MCF 10A (cell line): ENCODE results near the gene SPOCK1. TPM values are rescaled to one million over a fixed set of nuclear protein-coding genes. Genes with fewer than 3 reads are reported as not detected.
A peak's percentile ranks its signal among the peaks of the same experiment; 100 is the strongest.

Experiments used
- BruUV-seq: library from RNA; stranded (reverse); fragments of 400-500 nt; replicated peaks from 2 replicates; lab custom pipeline; 2021; lab: Mats Ljungman, UMichigan
- CTCF ChIA-PET: fragments of 300-600 bp; sonication (Branson Sonifier 250); formaldehyde crosslinking; extraction: SDS; loops from one replicate; lab custom pipeline; 2021; ENCODE audit warnings: antibody characterized with exemption, inconsistent platforms; lab: Yijun Ruan, JAX
- POLR2A ChIA-PET: fragments of 300-600, 350-650 bp; sonication (Branson Sonifier 250); formaldehyde crosslinking; extraction: SDS; loops from one replicate; lab custom pipeline; 2020; ENCODE audit warnings: antibody characterized with exemption, inconsistent platforms; lab: Yijun Ruan, JAX
- DNase-seq: peaks from one replicate; pipeline ENCODE4 v3.0.0-alpha.2; 2018; ENCODE audit not compliant: unreplicated experiment
- H3K27ac Mint-ChIP-seq: one replicate; pipeline ENCODE4 v1.8.0; 2022; ENCODE audit warnings: mild to moderate bottlenecking, low read depth, mixed read lengths; ENCODE audit not compliant: unreplicated experiment
- H3K27me3 Mint-ChIP-seq: one replicate; pipeline ENCODE4 v1.8.0; 2022; ENCODE audit warnings: mixed read lengths; ENCODE audit not compliant: insufficient read depth, unreplicated experiment
- H3K36me3 Mint-ChIP-seq: one replicate; pipeline ENCODE4 v1.8.0; 2022; ENCODE audit warnings: mild to moderate bottlenecking, moderate library complexity, mixed read lengths; ENCODE audit not compliant: insufficient read depth, unreplicated experiment
- H3K4me1 Mint-ChIP-seq: one replicate; pipeline ENCODE4 v1.8.0; 2022; ENCODE audit warnings: mixed read lengths; ENCODE audit not compliant: insufficient read depth, unreplicated experiment
- H3K4me3 Mint-ChIP-seq: one replicate; pipeline ENCODE4 v1.8.0; 2022; ENCODE audit warnings: mild to moderate bottlenecking, moderate library complexity, mixed read lengths; ENCODE audit not compliant: unreplicated experiment
- H3K9me3 Mint-ChIP-seq: one replicate; pipeline ENCODE4 v1.8.0; 2022; ENCODE audit warnings: mixed read lengths; ENCODE audit not compliant: unreplicated experiment
- intact Hi-C: fragments of 100-400 bp; cut with micrococcal nuclease; formaldehyde crosslinking; loops from 2 replicates; pipeline ENCODE4 v1.14.1; 2022
- total RNA-seq: library from RNA; stranded (reverse); gene quantifications from 2 replicates; pipeline ENCODE4 v1.2.3, GENCODE V29; 2022
- TF ChIP-seq, protein P1 (sequence below): fragments of 200-600 bp; IDR thresholded peaks from one replicate; pipeline ENCODE4 v1.8.0; 2022; ENCODE audit warnings: antibody characterized with exemption, mild to moderate bottlenecking; ENCODE audit not compliant: unreplicated experiment

SPOCK1 gene
- total RNA-seq, 1 experiment from 2014 or later, result 34.3 TPM

DNA sequence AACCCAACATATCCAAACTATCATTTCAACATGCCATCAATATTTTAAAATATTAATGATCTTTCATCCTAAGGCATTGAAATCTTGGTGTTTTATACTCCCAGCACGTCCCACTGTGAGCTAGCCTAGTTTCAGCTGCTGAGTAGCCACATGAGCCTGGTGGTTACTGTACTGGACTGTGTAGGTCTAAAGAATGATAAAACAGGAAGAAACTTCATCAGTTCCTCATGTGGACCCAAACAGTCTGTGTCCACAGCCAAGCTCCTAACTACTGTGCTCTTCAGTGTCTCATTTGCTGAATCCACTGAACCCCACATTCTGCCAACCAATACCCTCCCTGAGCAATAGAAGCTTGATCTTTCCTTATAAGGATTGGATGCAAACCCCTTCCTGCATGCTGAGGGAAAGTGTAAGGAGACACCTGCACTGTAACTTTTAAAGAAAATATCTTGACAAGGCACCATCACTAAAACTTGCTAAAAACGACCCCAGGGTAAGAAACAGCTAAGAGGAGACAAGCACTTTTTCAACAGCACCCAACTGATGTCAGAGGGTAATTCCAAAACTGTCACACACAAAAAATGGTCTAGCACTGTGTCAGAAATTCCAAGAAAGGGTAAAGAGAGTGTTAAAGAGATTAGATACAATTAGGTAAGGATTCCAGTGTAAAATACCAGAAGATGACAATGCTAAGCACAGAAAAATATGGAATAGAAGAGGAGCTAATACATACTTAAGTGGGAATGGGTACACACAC lies 126.9 kb downstream of the SPOCK1 start:
- Mint-ChIP-seq H3K27ac (no peak overlapping the region), H3K4me1 (peaks cover 10% of the 10 kb centered on the region), H3K36me3 (no peaks in the 10 kb centered on the region), H3K9me3 (no peaks in the 10 kb centered on the region), H3K4me3 (no peak overlapping the region), H3K27me3 (no peaks in the 10 kb centered on the region)
- no peak for DNase-seq
- no TSS peak for BruUV-seq
- intact Hi-C loops, result no loop called here
- ChIA-PET CTCF (interaction anchor here (0.6 to 1.5 kb wide), 5 partner anchors 16 to 544 kb away, joined by 3 to 6 read pairs (median 3); no protein-coding TSS in a partner anchor), POLR2A (no interaction called here)
- TF ChIP-seq, protein P1, sequence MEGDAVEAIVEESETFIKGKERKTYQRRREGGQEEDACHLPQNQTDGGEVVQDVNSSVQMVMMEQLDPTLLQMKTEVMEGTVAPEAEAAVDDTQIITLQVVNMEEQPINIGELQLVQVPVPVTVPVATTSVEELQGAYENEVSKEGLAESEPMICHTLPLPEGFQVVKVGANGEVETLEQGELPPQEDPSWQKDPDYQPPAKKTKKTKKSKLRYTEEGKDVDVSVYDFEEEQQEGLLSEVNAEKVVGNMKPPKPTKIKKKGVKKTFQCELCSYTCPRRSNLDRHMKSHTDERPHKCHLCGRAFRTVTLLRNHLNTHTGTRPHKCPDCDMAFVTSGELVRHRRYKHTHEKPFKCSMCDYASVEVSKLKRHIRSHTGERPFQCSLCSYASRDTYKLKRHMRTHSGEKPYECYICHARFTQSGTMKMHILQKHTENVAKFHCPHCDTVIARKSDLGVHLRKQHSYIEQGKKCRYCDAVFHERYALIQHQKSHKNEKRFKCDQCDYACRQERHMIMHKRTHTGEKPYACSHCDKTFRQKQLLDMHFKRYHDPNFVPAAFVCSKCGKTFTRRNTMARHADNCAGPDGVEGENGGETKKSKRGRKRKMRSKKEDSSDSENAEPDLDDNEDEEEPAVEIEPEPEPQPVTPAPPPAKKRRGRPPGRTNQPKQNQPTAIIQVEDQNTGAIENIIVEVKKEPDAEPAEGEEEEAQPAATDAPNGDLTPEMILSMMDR, result no peak

DNA sequence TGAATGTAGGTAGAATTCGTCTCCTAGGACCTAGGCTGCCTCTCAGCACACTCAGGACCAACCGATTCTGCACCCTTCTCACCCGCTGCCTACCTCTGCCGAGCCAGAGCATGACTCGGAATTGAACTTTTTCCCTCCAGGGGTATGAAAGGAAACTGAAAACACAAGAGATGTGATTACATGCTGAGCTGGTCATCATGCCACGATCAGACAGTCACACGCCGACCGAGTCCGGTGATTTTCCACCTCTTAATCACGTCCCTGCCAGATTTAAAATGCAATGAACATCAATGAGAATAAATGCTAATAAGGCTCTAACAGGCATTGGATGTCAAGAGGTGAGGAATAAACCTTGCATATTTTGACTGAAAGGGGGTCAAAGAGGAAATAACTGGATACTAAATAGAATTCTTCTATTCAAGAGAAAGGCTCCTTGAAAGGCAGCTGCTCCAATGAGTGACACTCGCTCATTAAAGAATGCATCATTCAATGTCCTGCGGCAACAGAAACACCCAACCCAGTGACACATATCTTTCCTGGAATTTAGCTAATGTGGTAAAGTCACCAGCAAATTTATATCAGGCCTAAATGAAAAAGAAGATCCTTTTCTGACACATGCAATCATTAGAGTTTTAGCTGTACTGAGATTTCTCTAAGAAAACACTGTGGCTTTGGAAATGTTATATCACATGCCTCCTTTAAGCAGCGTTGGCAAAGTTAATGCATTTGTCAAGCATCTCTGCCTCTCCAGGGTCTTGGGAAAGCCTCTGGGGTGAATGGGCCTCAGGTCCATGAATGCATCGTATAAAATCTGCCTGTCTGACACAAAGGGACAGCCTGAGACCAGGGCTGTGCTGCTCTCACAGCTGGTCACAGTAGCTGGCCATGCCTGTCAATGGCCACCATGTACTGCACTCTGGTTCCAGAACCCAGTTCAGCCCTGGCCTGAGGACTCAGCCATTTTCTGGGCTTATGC lies 128.7 kb downstream of the SPOCK1 start:
- H3K9me3 Mint-ChIP-seq, result no peaks in the 10 kb centered on the region
- peak; percentile 38 for DNase-seq
- H3K4me3 Mint-ChIP-seq, result no peak overlapping the region
- H3K36me3 Mint-ChIP-seq, result no peaks in the 10 kb centered on the region
- H3K4me1 Mint-ChIP-seq, result peaks cover 10% of the 10 kb centered on the region
- POLR2A ChIA-PET, result interaction anchor here (1.1 kb wide), 1 partner anchor 45 kb away, joined by 3 read pairs; no protein-coding TSS in a partner anchor
- intact Hi-C loops, result no loop called here
- CTCF ChIA-PET, result interaction anchor here (0.6 to 1.6 kb wide), 6 partner anchors 8 to 147 kb away, joined by 3 to 10 read pairs (median 4); no protein-coding TSS in a partner anchor
- H3K27me3 Mint-ChIP-seq, result no peaks in the 10 kb centered on the region
- no peak overlapping the region for H3K27ac Mint-ChIP-seq
- TF ChIP-seq, protein P1, result no peak
- BruUV-seq, result no TSS peak

DNA sequence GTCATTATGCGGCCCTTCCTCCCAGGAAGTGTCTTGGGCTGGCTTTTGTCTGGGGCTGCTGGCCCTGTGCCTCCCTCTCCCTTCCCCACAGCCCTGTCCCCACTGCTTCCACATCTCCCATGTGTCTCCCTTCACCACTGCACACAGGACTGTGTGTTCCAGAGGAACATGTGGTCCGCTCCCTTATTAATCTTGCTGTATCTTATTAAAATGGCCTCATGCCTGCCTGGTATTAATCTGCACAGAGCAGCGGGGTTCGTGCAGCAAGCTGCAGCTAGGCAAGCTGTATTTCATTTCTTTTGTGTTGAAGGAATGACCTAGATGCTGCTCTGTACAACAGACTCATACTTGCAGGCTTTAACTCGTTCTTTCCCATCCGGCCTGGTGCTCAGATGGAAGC lies 130.5 kb downstream of the SPOCK1 start:
- ChIA-PET POLR2A (interaction anchor here (0.5 to 1.5 kb wide), 2 partner anchors 44 to 1118 kb away, joined by 3 read pairs; no protein-coding TSS in a partner anchor), CTCF (interaction anchor here (0.5 to 1.6 kb wide), 5 partner anchors 8 to 129 kb away, joined by 3 to 4 read pairs (median 4); no protein-coding TSS in a partner anchor)
- H3K27me3 Mint-ChIP-seq, result no peaks in the 10 kb centered on the region
- no peak overlapping the region for H3K27ac Mint-ChIP-seq
- H3K9me3 Mint-ChIP-seq, result no peaks in the 10 kb centered on the region
- peaks cover 10% of the 10 kb centered on the region for H3K4me1 Mint-ChIP-seq
- TF ChIP-seq, protein P1, result no peak
- H3K4me3 Mint-ChIP-seq, result no peak overlapping the region
- no peaks in the 10 kb centered on the region for H3K36me3 Mint-ChIP-seq
- DNase-seq, result no peak
- no TSS peak for BruUV-seq
- intact Hi-C loops, result no loop called here
